ENCODE measurements around the gene UTY. TPM values are rescaled to one million over a fixed set of nuclear protein-coding genes. Genes with fewer than 3 reads are reported as not detected.

Gene UTY
- total and polyA plus RNA-seq, 9 of the 15 experiments (the other 6 are each of a cell fraction or from before 2014, with no cell fraction given): 0.09 TPM; not detected in 8

- no peak overlapping the region for H3K27ac ChIP-seq (ENCODE audit: extremely low read depth, low read depth, low read length)
- no TSS peak for BruUV-seq (replicated peaks)
- WGBS (ENCODE audit: insufficient coverage, low coverage, missing lambda C conversion rate): no CpG with 5 or more reads among the region's 2 CpGs
- DNase-seq (ENCODE audit: extremely low read depth in 1 of 4, low spot score in 3 of 4) (no peak), ATAC-seq (no peak), FAIRE-seq (no peak)
- ChIA-PET CTCF (ENCODE audit: low intra/inter-chr PET ratio) (no interaction called here), POLR2A (no interaction called here)
- no peaks in the 10 kb centered on the region for H4K20me1 ChIP-seq (replicated peaks; ENCODE audit: control insufficient read depth, insufficient read depth, low read length)
- no peaks in the 10 kb centered on the region for H3K79me2 ChIP-seq (ENCODE audit: control insufficient read depth, insufficient read depth, low read length)
- no peaks in the 10 kb centered on the region for H3K4me1 ChIP-seq (replicated peaks in 1 of 2; ENCODE audit: control insufficient read depth in 2 of 2, insufficient read depth in 2 of 2, low read length in 2 of 2)
- H3K36me3 ChIP-seq (ENCODE audit: control insufficient read depth, insufficient read depth, low read length): no peaks in the 10 kb centered on the region
- H2AFZ ChIP-seq (ENCODE audit: low read depth, low read length): no peak overlapping the region
- H3K9ac ChIP-seq (ENCODE audit: insufficient read depth in 1 of 2, low read depth in 2 of 2, low read length in 2 of 2): no peak overlapping the region
- in situ Hi-C loops (cut with MboI): no loop called here
- intact Hi-C loops (cut with micrococcal nuclease): no loop called here
- TF ChIP-seq RFX5 (IDR thresholded peaks at IDR 0.05; ENCODE audit: low read depth, low read length) (no peak), SMARCB1 (IDR thresholded peaks at IDR 0.05; ENCODE audit: insufficient read length, low read depth) (no peak), ZNF24 (IDR thresholded peaks at IDR 0.05) (no peak), DPF2 (IDR thresholded peaks at IDR 0.05) (no peak), ETV1 (tag; conservative IDR thresholded peaks at IDR 0.05; ENCODE audit: low read depth) (no peak), SMARCE1 (IDR thresholded peaks at IDR 0.05) (no peak), RB1 (IDR thresholded peaks at IDR 0.05; ENCODE audit: low read depth) (no peak), GTF2B (IDR thresholded peaks at IDR 0.05; ENCODE audit: extremely low read depth, insufficient read length) (no peak), FOSL1 (tag; conservative IDR thresholded peaks at IDR 0.05) (no peak), HLTF (IDR thresholded peaks at IDR 0.05) (no peak)
- H3K27me3 ChIP-seq (ENCODE audit: control insufficient read depth in 2 of 2, insufficient read depth in 2 of 2, low read length in 2 of 2): no peaks in the 10 kb centered on the region
- no peaks in the 10 kb centered on the region for H3K9me3 ChIP-seq (replicated peaks; ENCODE audit: control insufficient read depth, insufficient read depth, low read depth, low read length)
- no peak overlapping the region for H3K4me2 ChIP-seq (ENCODE audit: insufficient read depth, low read length)
- no peak overlapping the region for H3K4me3 ChIP-seq
- no peaks in the 10 kb centered on the region for H3K9me1 ChIP-seq (ENCODE audit: control insufficient read depth, insufficient read depth, low read length)
Measured at GRCh38 chrY:13295026-13295425, 184.8 kb downstream of the UTY start.
